Testis (tissue), 3 donors: ENCODE results near the gene TMEM150B. TPM values are rescaled to one million over a fixed set of nuclear protein-coding genes. Genes with fewer than 3 reads are reported as not detected.

Experiments used
- DNase-seq: peaks from one replicate; pipeline ENCODE4 v3.0.0-alpha.2; 2019
- H3K27ac ChIP-seq, 2 donors: fragments of 200-600 bp; sonication (generic); one replicate each; pipeline ENCODE4 v1.5.1; 2019
- H3K27me3 ChIP-seq: fragments of 200-600 bp; sonication (generic); one replicate; pipeline ENCODE4 v1.5.1; 2019
- H3K36me3 ChIP-seq: fragments of 200-600 bp; sonication (generic); one replicate; pipeline ENCODE4 v1.5.1; 2017; ENCODE audit warnings: low read depth; ENCODE audit errors: missing control alignments
- H3K4me1 ChIP-seq: fragments of 200-600 bp; sonication (generic); one replicate; pipeline ENCODE4 v1.5.1; 2019
- H3K4me3 ChIP-seq, 2 donors: fragments of 200-600 bp; sonication (generic); one replicate each; pipeline ENCODE4 v1.5.1; 2017 to 2019
- H3K9me3 ChIP-seq: fragments of 200-600 bp; sonication (generic); one replicate; pipeline ENCODE4 v1.5.1; 2017
- CTCF ChIP-seq, 3 experiments: fragments of 450-650 bp in 2 of 3; fragments of 200-600 bp in 1 of 3; sonication (generic) in 1 of 3; IDR thresholded peaks; one replicate each; pipeline ENCODE4 v1.5.1; 2016 to 2019; ENCODE audit warnings: antibody characterized with exemption in 3 of 3, mild to moderate bottlenecking in 2 of 3, moderate library complexity in 1 of 3
- POLR2A ChIP-seq: fragments of 450-650 bp; IDR thresholded peaks from one replicate; pipeline ENCODE4 v1.6.1; 2017; ENCODE audit warnings: antibody characterized with exemption, mild to moderate bottlenecking, moderate library complexity
- WGBS, 2 donors: methylation state at CpG; one replicate each; pipeline ENCODE4 v1.1.5; 2018; 5-methylcytosine and 5-hydroxymethylcytosine counted together
- intact Hi-C: fragments of 100-400 bp; cut with DNase I; formaldehyde crosslinking; loops from one replicate; pipeline ENCODE4 v1.15.1; 2023; ENCODE audit warnings: low total_unique reads
- polyA plus RNA-seq: library from polyadenylated mRNA; stranded (reverse); fragments of 350-450 nt; fragmentation: Illumina TruSeq; extraction: RNeasy Lipid Tissue Mini Kit (QIAGEN cat#74804); gene quantifications from one replicate; pipeline ENCODE4 v1.2.3, GENCODE V29; 2014; ENCODE audit warnings: low read depth, low replicate concordance; ENCODE audit not compliant: insufficient read depth
- total RNA-seq, 2 donors: library from RNA; depleted of rRNA; stranded (reverse); fragments of >200 nt; gene quantifications; one replicate each; pipeline ENCODE4 v1.2.3, GENCODE V29; 2016

TMEM150B gene
- total and polyA plus RNA-seq, 3 donors from 2014 or later, result 0.98 to 2.2 TPM; not detected in 1

- intact Hi-C loops, result no loop called here
- 38 to 41% methylated on average over 15 of the region's 15 CpGs for WGBS, 2 donors
- no peaks in the 10 kb centered on the region for H3K36me3 ChIP-seq
Measured at GRCh38 chr19:55300886-55301458, 24.2 kb downstream of the TMEM150B start.

GRCh38 chr19:55299991-55300390, 25.1 kb downstream of the TMEM150B start:
- Histone ChIP-seq H3K27me3 (no peaks in the 10 kb centered on the region), H3K9me3 (no peaks in the 10 kb centered on the region), H3K36me3 (no peaks in the 10 kb centered on the region), H3K4me1 (peaks cover 12% of the 10 kb centered on the region), H3K4me3 (no peak overlapping the region), H3K27ac (no peak overlapping the region)
- 87 to 91% methylated on average over 9 to 10 of the region's 10 CpGs for WGBS, 2 donors
- no peak for DNase-seq
- TF ChIP-seq CTCF (IDR thresholded peaks at IDR 0.05) (no peak), POLR2A (no peak)
- intact Hi-C loops, result no loop called here

More at GRCh38 chr19:55300886-55301458, 24.2 kb downstream of the TMEM150B start:
- Histone ChIP-seq H3K27ac (no peak overlapping the region), H3K9me3 (no peaks in the 10 kb centered on the region), H3K4me3 (peak overlapping the region in 1 of 2 donors; percentile 51), H3K4me1 (peaks cover 12% of the 10 kb centered on the region), H3K27me3 (no peaks in the 10 kb centered on the region)
- TF ChIP-seq POLR2A, result no peak
- TF ChIP-seq CTCF (IDR thresholded peaks at IDR 0.05), result no peak
- DNase-seq, result peak; percentile 73

GRCh38 chr19:55297267-55297666, 27.9 kb downstream of the TMEM150B start:
- no peak for TF ChIP-seq CTCF (IDR thresholded peaks at IDR 0.05)
- no peak for TF ChIP-seq POLR2A
- no peak for DNase-seq
- intact Hi-C loops, result no loop called here
- Histone ChIP-seq H3K36me3 (no peaks in the 10 kb centered on the region), H3K4me1 (peaks cover 12% of the 10 kb centered on the region), H3K9me3 (no peaks in the 10 kb centered on the region), H3K27ac (no peak overlapping the region), H3K27me3 (no peaks in the 10 kb centered on the region), H3K4me3 (no peak overlapping the region)
- 89 to 93% methylated on average over 10 of the region's 10 CpGs for WGBS, 2 donors

GRCh38 chr19:55289117-55289796, 35.9 kb downstream of the TMEM150B start:
- no peak for DNase-seq
- H3K4me1 ChIP-seq, result no peaks in the 10 kb centered on the region

More at GRCh38 chr19:55289117-55289796, 35.9 kb downstream of the TMEM150B start:
- TF ChIP-seq CTCF (IDR thresholded peaks at IDR 0.05), result no peak
- TF ChIP-seq POLR2A, result no peak
- H3K9me3 ChIP-seq, result no peaks in the 10 kb centered on the region
- WGBS, 2 donors, result 89 to 93% methylated on average over 9 of the region's 9 CpGs
- H3K4me3 ChIP-seq, result no peak overlapping the region
- no peak overlapping the region for H3K27ac ChIP-seq
- intact Hi-C loops, result no loop called here
- H3K36me3 ChIP-seq, result no peaks in the 10 kb centered on the region
- no peaks in the 10 kb centered on the region for H3K27me3 ChIP-seq
